OCI-LY7 (cell line): ENCODE results near the gene PTPN13. TPM values are rescaled to one million over a fixed set of nuclear protein-coding genes. Genes with fewer than 3 reads are reported as not detected.

Experiments
- BruUV-seq: library from RNA; stranded (reverse); fragments of 400-500 nt; replicated peaks from 2 replicates; lab custom pipeline; 2021; lab: Mats Ljungman, UMichigan
- CTCF ChIA-PET: fragments of 300-600 bp; sonication (Branson Sonifier 250); formaldehyde crosslinking; loops from one replicate; lab custom pipeline; 2022; ENCODE audit warnings: antibody characterized with exemption; ENCODE audit not compliant: unreplicated experiment; lab: Charles Lee
- POLR2A ChIA-PET: fragments of 300-600 bp; sonication (Branson Sonifier 250); formaldehyde crosslinking; loops from one replicate; lab custom pipeline; 2022; ENCODE audit warnings: antibody characterized with exemption; lab: Charles Lee
- DNase-seq: peaks from one replicate; pipeline ENCODE4 v3.0.0-alpha.2; 2015; ENCODE audit warnings: low spot score
- H2AFZ ChIP-seq: fragments of 200-600 bp; sonication (generic), shearing (Covaris generic); 2 replicates; pipeline ENCODE4 v1.6.1; 2014; ENCODE audit warnings: mild to moderate bottlenecking, antibody characterized with exemption, low read length, moderate library complexity
- H3K27ac ChIP-seq: fragments of 200-600 bp; sonication (generic); 2 replicates; pipeline ENCODE4 v1.5.1; 2014; ENCODE audit warnings: mixed run types, low read depth, mild to moderate bottlenecking, moderate library complexity, low read length, inconsistent platforms; ENCODE audit not compliant: poor library complexity, severe bottlenecking
- H3K36me3 ChIP-seq: fragments of 200-600 bp; sonication (generic); 2 replicates; pipeline ENCODE4 v1.6.1; 2014; ENCODE audit warnings: mild to moderate bottlenecking, antibody characterized with exemption, low read length, moderate library complexity, mixed read lengths; ENCODE audit not compliant: insufficient read depth
- H3K4me1 ChIP-seq: fragments of 200-600 bp; sonication (generic); 2 replicates; pipeline ENCODE4 v1.5.1; 2014; ENCODE audit warnings: mild to moderate bottlenecking, low read length; ENCODE audit not compliant: insufficient read depth, poor library complexity, severe bottlenecking
- H3K4me2 ChIP-seq: fragments of 200-600 bp; sonication (generic); 2 replicates; pipeline ENCODE4 v1.6.1; 2014; ENCODE audit warnings: mild to moderate bottlenecking, low read length
- H3K4me3 ChIP-seq: fragments of 200-600 bp; sonication (generic); 2 replicates; pipeline ENCODE4 v1.5.1; 2014; ENCODE audit warnings: mild to moderate bottlenecking, low read depth, low read length; ENCODE audit not compliant: poor library complexity, severe bottlenecking
- H3K79me2 ChIP-seq: fragments of 200-600 bp; sonication (generic); 2 replicates; pipeline ENCODE4 v1.6.1; 2016; ENCODE audit warnings: low read depth, mild to moderate bottlenecking, low read length, moderate library complexity, mixed read lengths; ENCODE audit not compliant: insufficient read depth
- H3K9me2 ChIP-seq: fragments of 200-600 bp; sonication (generic); 2 replicates; pipeline ENCODE4 v1.6.1; 2016; ENCODE audit warnings: mild to moderate bottlenecking, low read length, mixed read lengths; ENCODE audit not compliant: insufficient read depth
- H3K9me3 ChIP-seq: fragments of 200-600 bp; sonication (generic); 2 replicates; pipeline ENCODE4 v1.6.1; 2014; ENCODE audit warnings: mild to moderate bottlenecking, mixed run types, low read length, mixed read lengths
- H4K20me1 ChIP-seq: fragments of 200-600 bp; sonication (generic); 2 replicates; pipeline ENCODE4 v1.6.1; 2014; ENCODE audit warnings: mild to moderate bottlenecking, antibody characterized with exemption, low read length, moderate library complexity, mixed read lengths; ENCODE audit not compliant: insufficient read depth
- EZH2phosphoT487 ChIP-seq: fragments of 200-600 bp; sonication (generic); IDR thresholded peaks from 2 replicates; pipeline ENCODE4 v1.6.1; 2018; ENCODE audit warnings: low read depth, borderline replicate concordance, mild to moderate bottlenecking, mixed run types, antibody characterized with exemption, low read length, moderate library complexity, mixed read lengths
- intact Hi-C: fragments of 100-400 bp; cut with micrococcal nuclease; formaldehyde crosslinking; loops from one replicate; pipeline ENCODE4 v1.10.0; 2022; ENCODE audit not compliant: unreplicated experiment
- total RNA-seq, 2 experiments: library from RNA; depleted of rRNA in 1 of 2; stranded (reverse); fragments of >200 nt in 1 of 2; shearing (Covaris generic) in 1 of 2; gene quantifications; 2 replicates each; pipeline ENCODE4 v1.2.3, GENCODE V29; 2014 to 2022
- TF ChIP-seq, protein P1 (sequence below): fragments of 200-600 bp; sonication (generic); conservative IDR thresholded peaks from 2 replicates; pipeline ENCODE4 v1.5.1; 2014; ENCODE audit warnings: mild to moderate bottlenecking, antibody characterized with exemption, low read length, moderate library complexity, mixed read lengths

PTPN13 gene
- total RNA-seq, 2 experiments from 2014 or later = not detected

DNA sequence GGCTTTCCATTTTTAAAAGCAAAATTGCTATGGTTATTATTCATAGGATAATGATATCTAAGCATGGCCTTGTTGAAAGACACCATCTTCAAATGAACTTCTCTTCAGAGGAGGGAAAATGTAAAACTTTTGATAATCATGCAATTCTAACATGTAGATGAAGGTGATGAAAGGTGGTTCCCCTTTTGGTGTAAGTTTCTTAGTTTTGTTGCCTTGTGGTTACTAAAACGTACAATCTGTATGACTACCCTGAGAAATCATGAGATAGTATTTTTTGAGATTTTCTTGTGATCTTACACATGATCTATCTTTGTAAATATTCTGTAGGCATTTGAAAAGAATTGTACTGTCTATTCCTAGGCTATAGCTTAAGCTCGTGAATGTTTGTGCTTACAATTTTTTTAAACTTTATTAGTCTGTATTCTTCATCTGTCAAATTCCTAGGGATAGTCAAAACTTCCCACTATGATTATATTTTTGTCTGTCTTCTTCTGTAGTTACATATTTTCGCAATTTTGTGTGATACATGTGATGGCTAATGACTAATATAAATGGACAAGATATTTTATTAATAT, 47.5 kb downstream of the PTPN13 start:
- Histone ChIP-seq H3K9me3 (no peaks in the 10 kb centered on the region), H3K4me1 (no peaks in the 10 kb centered on the region), H3K27ac (no peak overlapping the region), H3K36me3 (no peaks in the 10 kb centered on the region), H3K9me2 (no peaks in the 10 kb centered on the region), H3K79me2 (no peaks in the 10 kb centered on the region), H3K4me2 (no peak overlapping the region), H4K20me1 (no peaks in the 10 kb centered on the region), H2AFZ (no peak overlapping the region), H3K4me3 (no peak overlapping the region)
- intact Hi-C loops = no loop called here
- ChIA-PET CTCF (no interaction called here), POLR2A (no interaction called here)
- TF ChIP-seq, protein P1, sequence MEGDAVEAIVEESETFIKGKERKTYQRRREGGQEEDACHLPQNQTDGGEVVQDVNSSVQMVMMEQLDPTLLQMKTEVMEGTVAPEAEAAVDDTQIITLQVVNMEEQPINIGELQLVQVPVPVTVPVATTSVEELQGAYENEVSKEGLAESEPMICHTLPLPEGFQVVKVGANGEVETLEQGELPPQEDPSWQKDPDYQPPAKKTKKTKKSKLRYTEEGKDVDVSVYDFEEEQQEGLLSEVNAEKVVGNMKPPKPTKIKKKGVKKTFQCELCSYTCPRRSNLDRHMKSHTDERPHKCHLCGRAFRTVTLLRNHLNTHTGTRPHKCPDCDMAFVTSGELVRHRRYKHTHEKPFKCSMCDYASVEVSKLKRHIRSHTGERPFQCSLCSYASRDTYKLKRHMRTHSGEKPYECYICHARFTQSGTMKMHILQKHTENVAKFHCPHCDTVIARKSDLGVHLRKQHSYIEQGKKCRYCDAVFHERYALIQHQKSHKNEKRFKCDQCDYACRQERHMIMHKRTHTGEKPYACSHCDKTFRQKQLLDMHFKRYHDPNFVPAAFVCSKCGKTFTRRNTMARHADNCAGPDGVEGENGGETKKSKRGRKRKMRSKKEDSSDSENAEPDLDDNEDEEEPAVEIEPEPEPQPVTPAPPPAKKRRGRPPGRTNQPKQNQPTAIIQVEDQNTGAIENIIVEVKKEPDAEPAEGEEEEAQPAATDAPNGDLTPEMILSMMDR = no peak
- TF ChIP-seq EZH2phosphoT487 = no peak
- no peak for DNase-seq
- no TSS peak for BruUV-seq

DNA sequence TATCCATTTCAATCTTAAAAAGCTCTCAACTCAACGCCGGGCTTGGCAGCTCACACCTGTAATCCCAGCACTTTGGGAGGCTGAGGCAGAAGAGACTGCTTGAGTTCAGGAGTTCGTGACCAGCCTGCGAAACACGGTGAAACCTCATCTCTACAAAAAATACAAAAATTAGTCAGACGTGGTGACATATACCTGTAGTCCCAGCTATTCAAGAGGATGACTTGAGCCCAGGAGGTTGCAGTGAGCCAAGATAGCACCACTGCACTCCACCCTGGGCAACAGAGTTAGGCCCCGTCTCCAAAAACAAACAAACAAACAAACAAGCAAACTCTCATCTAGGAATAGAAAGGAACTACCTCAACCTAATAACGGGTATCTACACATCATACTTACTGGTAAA, 50.8 kb downstream of the PTPN13 start:
- CTCF ChIA-PET = no interaction called here
- no peaks in the 10 kb centered on the region for H3K9me3 ChIP-seq
- H3K36me3 ChIP-seq = no peaks in the 10 kb centered on the region
- BruUV-seq = no TSS peak
- H4K20me1 ChIP-seq = no peaks in the 10 kb centered on the region
- H3K9me2 ChIP-seq = no peaks in the 10 kb centered on the region
- TF ChIP-seq, protein P1 = no peak
- TF ChIP-seq EZH2phosphoT487 = no peak
- intact Hi-C loops = no loop called here
- no peak overlapping the region for H3K4me2 ChIP-seq
- H2AFZ ChIP-seq = no peak overlapping the region
- H3K27ac ChIP-seq = no peak overlapping the region
- H3K4me1 ChIP-seq = no peaks in the 10 kb centered on the region
- no peak for DNase-seq
- H3K4me3 ChIP-seq = no peak overlapping the region
- POLR2A ChIA-PET = no interaction called here
- no peaks in the 10 kb centered on the region for H3K79me2 ChIP-seq

DNA sequence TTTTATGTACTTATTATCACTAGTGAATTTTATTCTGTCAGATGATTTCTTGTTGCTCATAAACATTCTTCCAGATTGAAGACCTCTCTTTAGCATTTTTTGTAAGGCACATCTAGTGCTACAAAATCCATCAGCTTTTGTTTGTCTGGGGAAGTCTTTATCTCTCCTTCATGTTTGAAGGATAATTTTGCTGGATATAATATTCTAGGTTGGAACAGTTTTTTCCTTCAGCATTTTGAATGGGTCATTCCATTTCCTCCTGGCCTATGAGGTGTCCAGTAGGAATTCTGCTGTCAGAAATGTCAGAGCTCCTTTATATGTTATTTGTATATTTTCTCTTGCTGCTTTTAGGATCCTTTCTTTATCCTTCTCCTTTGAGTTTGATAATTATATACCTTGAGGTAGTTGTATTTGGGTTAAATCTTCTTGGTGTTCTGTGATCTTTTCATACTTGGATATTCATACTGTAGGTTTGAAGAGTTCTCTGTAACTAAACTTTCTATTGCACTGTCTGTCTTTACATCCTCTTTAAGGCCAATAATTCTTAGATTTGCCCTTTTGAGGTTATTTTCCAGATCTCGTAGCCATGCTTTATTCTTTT, 58.3 kb downstream of the PTPN13 start:
- BruUV-seq = no TSS peak

More for the DNA sequence above, 58.3 kb downstream of the PTPN13 start:
- Histone ChIP-seq H4K20me1 (no peaks in the 10 kb centered on the region), H3K4me2 (no peak overlapping the region), H3K79me2 (no peaks in the 10 kb centered on the region), H3K36me3 (no peaks in the 10 kb centered on the region), H2AFZ (no peak overlapping the region), H3K9me2 (no peaks in the 10 kb centered on the region), H3K27ac (no peak overlapping the region), H3K9me3 (peaks cover 10% of the 10 kb centered on the region; the same call in 1 of the 2 replicates), H3K4me3 (no peak overlapping the region), H3K4me1 (no peaks in the 10 kb centered on the region)
- CTCF ChIA-PET = no interaction called here
- no peak for DNase-seq
- POLR2A ChIA-PET = no interaction called here
- TF ChIP-seq, protein P1 = no peak
- no peak for TF ChIP-seq EZH2phosphoT487
- intact Hi-C loops = loop anchor here (5.0 kb wide), 1 partner anchor 1585 kb away; no protein-coding TSS in a partner anchor
